Fibroblast of mammary gland (primary cell): ENCODE data around the gene SUPT3H.

Source experiments
- DNase-seq: peaks from one replicate; pipeline ENCODE4 v3.0.0-alpha.2; 2010; ENCODE audit warnings: low read depth
- H3K4me3 ChIP-seq: 2 replicates; pipeline ENCODE4 v1.5.1; 2011; ENCODE audit warnings: low read depth, mild to moderate bottlenecking, low read length, moderate library complexity; ENCODE audit not compliant: control insufficient read depth
- TF ChIP-seq, protein P1 (sequence below): conservative IDR thresholded peaks from 2 replicates; pipeline ENCODE4 v1.5.1; 2011; ENCODE audit warnings: low read depth, low read length, inconsistent platforms; ENCODE audit not compliant: control insufficient read depth, insufficient read depth

SUPT3H gene

DNA sequence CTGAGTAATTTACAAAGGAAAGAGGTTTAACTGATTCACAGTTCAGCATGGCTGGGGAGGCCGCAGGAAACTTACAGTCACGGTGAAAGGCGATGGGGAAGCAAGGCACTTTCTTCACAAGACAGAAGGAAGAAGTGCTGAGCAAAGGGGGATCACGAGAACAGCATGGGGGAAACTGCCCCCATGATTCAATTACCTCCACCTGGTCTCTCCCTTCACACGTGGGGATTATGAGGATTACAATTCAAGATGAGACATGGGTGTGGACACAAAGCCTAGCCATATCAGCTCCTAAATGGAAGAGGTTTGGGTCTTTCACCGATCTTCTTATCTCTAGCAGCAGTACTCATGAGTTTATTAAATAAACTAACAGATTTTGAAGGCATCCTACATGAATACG, 202.5 kb downstream of the SUPT3H start:
- TF ChIP-seq, protein P1, sequence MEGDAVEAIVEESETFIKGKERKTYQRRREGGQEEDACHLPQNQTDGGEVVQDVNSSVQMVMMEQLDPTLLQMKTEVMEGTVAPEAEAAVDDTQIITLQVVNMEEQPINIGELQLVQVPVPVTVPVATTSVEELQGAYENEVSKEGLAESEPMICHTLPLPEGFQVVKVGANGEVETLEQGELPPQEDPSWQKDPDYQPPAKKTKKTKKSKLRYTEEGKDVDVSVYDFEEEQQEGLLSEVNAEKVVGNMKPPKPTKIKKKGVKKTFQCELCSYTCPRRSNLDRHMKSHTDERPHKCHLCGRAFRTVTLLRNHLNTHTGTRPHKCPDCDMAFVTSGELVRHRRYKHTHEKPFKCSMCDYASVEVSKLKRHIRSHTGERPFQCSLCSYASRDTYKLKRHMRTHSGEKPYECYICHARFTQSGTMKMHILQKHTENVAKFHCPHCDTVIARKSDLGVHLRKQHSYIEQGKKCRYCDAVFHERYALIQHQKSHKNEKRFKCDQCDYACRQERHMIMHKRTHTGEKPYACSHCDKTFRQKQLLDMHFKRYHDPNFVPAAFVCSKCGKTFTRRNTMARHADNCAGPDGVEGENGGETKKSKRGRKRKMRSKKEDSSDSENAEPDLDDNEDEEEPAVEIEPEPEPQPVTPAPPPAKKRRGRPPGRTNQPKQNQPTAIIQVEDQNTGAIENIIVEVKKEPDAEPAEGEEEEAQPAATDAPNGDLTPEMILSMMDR, result no peak
- H3K4me3 ChIP-seq, result no peak overlapping the region
- DNase-seq, result no peak

GRCh38 chr6:45174045-45174444, 203.7 kb downstream of the SUPT3H start:
- H3K4me3 ChIP-seq, result no peak overlapping the region
- TF ChIP-seq, protein P1, result no peak
- DNase-seq, result no peak

DNA sequence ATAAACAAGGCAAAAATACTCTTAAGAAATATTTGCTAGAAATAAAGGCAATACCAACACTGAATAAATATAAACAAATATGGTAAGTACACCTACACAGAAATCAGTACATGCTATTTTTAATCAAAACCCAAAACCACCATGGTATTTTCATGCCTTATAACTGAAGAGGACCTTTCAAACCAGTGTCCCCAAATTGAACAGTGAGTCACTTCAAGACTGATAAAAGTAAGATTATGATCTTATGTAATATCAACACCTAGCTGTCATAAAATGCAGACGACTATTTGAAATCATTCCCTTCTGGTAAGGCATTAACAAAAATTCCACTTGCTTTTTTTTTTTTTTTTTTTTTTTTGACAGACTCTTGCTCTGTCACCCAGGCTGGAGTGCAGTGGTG, 206.4 kb downstream of the SUPT3H start:
- TF ChIP-seq, protein P1, result no peak
- H3K4me3 ChIP-seq, result no peak overlapping the region
- DNase-seq, result no peak

DNA sequence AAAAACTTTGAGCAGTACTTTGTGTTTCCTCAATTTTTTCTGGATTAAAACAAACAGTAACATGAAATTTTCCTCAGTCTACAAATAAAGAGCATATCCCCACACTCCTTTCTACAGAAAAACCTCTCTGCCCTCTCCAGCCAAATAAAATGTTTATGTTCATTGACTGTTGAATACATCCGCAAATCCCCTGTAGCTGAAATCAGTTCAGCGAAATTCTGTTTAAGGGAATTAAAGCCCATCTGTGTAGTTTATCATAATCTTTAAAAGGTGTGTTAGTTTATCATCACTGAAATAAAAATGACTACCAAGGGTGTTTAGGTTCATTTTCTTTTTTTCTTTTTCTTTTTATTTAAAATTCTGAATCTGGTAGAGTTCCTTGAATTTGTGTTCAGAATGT, 207.4 kb downstream of the SUPT3H start:
- TF ChIP-seq, protein P1, result no peak
- no peak for DNase-seq
- H3K4me3 ChIP-seq, result no peak overlapping the region

GRCh38 chr6:45169815-45170214, 207.9 kb downstream of the SUPT3H start:
- DNase-seq, result no peak
- TF ChIP-seq, protein P1, result no peak
- H3K4me3 ChIP-seq, result no peak overlapping the region

- TF ChIP-seq, protein P1, result no peak
- no peak for DNase-seq
Measured at GRCh38 chr6:45163952-45164766, 213.6 kb downstream of the SUPT3H start.

More at GRCh38 chr6:45163952-45164766, 213.6 kb downstream of the SUPT3H start:
- H3K4me3 ChIP-seq, result no peak overlapping the region
